ENCODE data around the gene RBMY1E.
"Not testable (repeated sequence)": the region's sequence is repeated elsewhere in the genome, so short reads cannot be mapped to it uniquely, and the experiment has no call there.

The RBMY1E gene

DNA sequence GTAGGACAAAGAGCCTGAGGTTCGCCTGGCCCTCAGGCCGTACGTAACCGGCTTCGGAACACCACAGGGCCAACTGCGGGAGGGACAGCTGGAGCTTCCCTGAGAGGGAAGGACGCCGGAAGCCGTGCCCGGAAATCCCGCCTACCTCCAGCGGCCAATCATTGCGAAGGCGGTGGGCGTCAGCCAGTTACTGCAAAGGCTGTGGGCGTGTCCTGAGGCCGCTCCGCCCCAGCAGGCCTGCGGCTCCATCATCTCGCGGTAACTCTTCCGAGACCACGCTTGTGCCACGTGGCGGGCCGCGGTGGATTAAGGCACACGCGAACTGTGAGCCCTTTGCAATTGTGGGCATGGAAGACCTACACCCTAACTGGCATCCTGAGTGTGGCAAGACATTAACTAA is at the start of gene RBMY1E:
Gene RBMY1E, minus strand, starts transcription at position 101 of the 400 bp plus-strand sequence. CDS start 1,978 bp downstream, outside the sequence.
- not testable (repeated sequence) for H3K36me3 ChIP-seq (ENCODE audit: control insufficient read depth in 1 of 2, insufficient read depth in 2 of 2, low read length in 2 of 2); H3K9me3 ChIP-seq (ENCODE audit: control insufficient read depth in 1 of 2, low read length in 2 of 2); H3K4me1 ChIP-seq (ENCODE audit: control insufficient read depth in 1 of 2, insufficient read depth in 2 of 2, low read length in 2 of 2); H3K9ac ChIP-seq (ENCODE audit: low read depth in 1 of 2, low read length in 2 of 2); H3K27me3 ChIP-seq (ENCODE audit: control insufficient read depth in 1 of 2, insufficient read depth in 2 of 2, low read length in 2 of 2); H3K27ac ChIP-seq (ENCODE audit: low read depth, low read length); H3K4me3 ChIP-seq (ENCODE audit: low read depth in 1 of 2, low read length in 2 of 2)

DNA sequence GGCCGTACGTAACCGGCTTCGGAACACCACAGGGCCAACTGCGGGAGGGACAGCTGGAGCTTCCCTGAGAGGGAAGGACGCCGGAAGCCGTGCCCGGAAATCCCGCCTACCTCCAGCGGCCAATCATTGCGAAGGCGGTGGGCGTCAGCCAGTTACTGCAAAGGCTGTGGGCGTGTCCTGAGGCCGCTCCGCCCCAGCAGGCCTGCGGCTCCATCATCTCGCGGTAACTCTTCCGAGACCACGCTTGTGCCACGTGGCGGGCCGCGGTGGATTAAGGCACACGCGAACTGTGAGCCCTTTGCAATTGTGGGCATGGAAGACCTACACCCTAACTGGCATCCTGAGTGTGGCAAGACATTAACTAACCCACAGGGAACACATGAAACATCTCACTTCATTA is 23.4 kb downstream of the RBMY1E start, which contains the start of gene RBMY1D:
Gene RBMY1D, minus strand, starts transcription at position 101 of the 400 bp plus-strand sequence. CDS start 2,013 bp downstream, outside the sequence.
- H3K27ac ChIP-seq (ENCODE audit: low read depth, low read length); H3K4me1 ChIP-seq (ENCODE audit: control insufficient read depth in 1 of 2, insufficient read depth in 2 of 2, low read length in 2 of 2); H3K27me3 ChIP-seq (ENCODE audit: control insufficient read depth in 1 of 2, insufficient read depth in 2 of 2, low read length in 2 of 2); H3K36me3 ChIP-seq (ENCODE audit: control insufficient read depth in 1 of 2, insufficient read depth in 2 of 2, low read length in 2 of 2); H3K4me3 ChIP-seq (ENCODE audit: low read depth in 1 of 2, low read length in 2 of 2); H3K9ac ChIP-seq (ENCODE audit: low read depth in 1 of 2, low read length in 2 of 2); H3K9me3 ChIP-seq (ENCODE audit: control insufficient read depth in 1 of 2, low read length in 2 of 2): not testable (repeated sequence)

GRCh38 chrY:21869407-21870076 is 48.3 kb downstream of the RBMY1E start:
- H3K4me3 ChIP-seq (ENCODE audit: low read depth in 1 of 2, low read length in 2 of 2); H3K36me3 ChIP-seq (ENCODE audit: control insufficient read depth in 1 of 2, insufficient read depth in 2 of 2, low read length in 2 of 2); H3K27ac ChIP-seq (ENCODE audit: low read depth, low read length); H3K9ac ChIP-seq (ENCODE audit: low read depth in 1 of 2, low read length in 2 of 2); H3K9me3 ChIP-seq (ENCODE audit: control insufficient read depth in 1 of 2, low read length in 2 of 2); H3K4me1 ChIP-seq (ENCODE audit: control insufficient read depth in 1 of 2, insufficient read depth in 2 of 2, low read length in 2 of 2); H3K27me3 ChIP-seq (ENCODE audit: control insufficient read depth in 1 of 2, insufficient read depth in 2 of 2, low read length in 2 of 2): not testable (repeated sequence)

Data from duodenal mucosa (tissue), 2 donors.